ENCODE measurements around the gene MAP4K4. TPM values are rescaled to one million over a fixed set of nuclear protein-coding genes. Genes with fewer than 3 reads are reported as not detected.

MAP4K4 gene
- total and polyA plus RNA-seq, 2 of the 13 experiments (the other 11 are each of a cell fraction or from before 2014, with no cell fraction given), result 105 to 264 TPM

DNA sequence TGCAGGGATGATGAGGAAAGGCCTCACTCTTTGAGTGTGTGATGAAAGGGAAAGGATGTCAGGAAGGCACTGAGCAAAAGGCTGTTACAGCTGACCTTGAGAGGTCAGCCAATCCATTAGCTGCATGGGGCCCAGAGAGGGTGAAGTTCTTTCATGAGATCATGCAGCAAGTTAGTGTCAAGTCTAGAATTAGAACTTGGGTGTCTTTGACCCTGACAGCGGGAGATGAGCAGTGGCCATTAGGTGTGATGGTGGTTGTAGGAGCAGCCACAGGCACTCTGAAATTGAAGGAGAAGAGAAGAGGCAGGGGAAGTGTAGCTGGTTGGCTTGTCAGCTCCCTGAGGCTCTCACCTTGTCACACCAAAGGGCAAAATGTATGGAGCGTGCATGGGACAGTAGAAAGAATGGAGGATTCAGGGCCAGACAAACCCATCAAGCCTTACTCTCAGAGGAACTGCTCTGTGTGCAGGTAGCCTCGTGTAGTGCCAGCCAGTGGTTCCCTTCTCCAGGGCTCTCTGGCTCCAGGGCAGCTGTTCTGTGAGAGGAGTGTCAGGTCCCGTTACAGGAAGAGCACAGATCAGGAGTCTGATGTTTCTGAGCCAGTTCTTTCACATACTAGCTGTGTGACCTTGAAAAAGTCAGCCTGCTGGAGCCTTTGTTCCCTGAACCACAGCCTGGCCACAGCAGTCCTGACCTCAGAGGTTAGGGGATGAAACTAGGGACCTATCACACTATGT lies 35.9 kb downstream of the MAP4K4 start (continued):
- TF ChIP-seq, protein P1, sequence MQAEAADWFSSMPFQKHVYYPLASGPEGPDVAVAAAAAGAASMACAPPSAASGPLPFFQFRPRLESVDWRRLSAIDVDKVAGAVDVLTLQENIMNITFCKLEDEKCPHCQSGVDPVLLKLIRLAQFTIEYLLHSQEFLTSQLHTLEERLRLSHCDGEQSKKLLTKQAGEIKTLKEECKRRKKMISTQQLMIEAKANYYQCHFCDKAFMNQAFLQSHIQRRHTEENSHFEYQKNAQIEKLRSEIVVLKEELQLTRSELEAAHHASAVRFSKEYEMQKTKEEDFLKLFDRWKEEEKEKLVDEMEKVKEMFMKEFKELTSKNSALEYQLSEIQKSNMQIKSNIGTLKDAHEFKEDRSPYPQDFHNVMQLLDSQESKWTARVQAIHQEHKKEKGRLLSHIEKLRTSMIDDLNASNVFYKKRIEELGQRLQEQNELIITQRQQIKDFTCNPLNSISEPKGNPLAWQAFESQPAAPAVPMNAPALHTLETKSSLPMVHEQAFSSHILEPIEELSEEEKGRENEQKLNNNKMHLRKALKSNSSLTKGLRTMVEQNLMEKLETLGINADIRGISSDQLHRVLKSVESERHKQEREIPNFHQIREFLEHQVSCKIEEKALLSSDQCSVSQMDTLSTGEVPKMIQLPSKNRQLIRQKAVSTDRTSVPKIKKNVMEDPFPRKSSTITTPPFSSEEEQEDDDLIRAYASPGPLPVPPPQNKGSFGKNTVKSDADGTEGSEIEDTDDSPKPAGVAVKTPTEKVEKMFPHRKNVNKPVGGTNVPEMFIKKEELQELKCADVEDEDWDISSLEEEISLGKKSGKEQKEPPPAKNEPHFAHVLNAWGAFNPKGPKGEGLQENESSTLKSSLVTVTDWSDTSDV (CRISPR knock-in tag; IDR thresholded peaks at IDR 0.05), result no peak
- TF ChIP-seq, protein P2, sequence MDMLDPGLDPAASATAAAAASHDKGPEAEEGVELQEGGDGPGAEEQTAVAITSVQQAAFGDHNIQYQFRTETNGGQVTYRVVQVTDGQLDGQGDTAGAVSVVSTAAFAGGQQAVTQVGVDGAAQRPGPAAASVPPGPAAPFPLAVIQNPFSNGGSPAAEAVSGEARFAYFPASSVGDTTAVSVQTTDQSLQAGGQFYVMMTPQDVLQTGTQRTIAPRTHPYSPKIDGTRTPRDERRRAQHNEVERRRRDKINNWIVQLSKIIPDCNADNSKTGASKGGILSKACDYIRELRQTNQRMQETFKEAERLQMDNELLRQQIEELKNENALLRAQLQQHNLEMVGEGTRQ (IDR thresholded peaks at IDR 0.05; ENCODE audit: low read depth, low read length), result no peak
- TF ChIP-seq, protein P2 (CRISPR knock-in tag; IDR thresholded peaks at IDR 0.05; ENCODE audit: borderline replicate concordance), result no peak
- peak; percentile 25; the same call in 1 of the 2 replicates for TF ChIP-seq MXD4 (CRISPR knock-in tag; IDR thresholded peaks at IDR 0.05)
- peak; percentile 70 for TF ChIP-seq POLR2AphosphoS5 (IDR thresholded peaks at IDR 0.05; ENCODE audit: low read depth, low read length)
- TF ChIP-seq, protein P3, sequence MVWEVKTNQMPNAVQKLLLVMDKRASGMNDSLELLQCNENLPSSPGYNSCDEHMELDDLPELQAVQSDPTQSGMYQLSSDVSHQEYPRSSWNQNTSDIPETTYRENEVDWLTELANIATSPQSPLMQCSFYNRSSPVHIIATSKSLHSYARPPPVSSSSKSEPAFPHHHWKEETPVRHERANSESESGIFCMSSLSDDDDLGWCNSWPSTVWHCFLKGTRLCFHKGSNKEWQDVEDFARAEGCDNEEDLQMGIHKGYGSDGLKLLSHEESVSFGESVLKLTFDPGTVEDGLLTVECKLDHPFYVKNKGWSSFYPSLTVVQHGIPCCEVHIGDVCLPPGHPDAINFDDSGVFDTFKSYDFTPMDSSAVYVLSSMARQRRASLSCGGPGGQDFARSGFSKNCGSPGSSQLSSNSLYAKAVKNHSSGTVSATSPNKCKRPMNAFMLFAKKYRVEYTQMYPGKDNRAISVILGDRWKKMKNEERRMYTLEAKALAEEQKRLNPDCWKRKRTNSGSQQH (CRISPR knock-in tag; IDR thresholded peaks at IDR 0.05; ENCODE audit: low read depth), result no peak
- no peak for TF ChIP-seq XBP1 (CRISPR knock-in tag; IDR thresholded peaks at IDR 0.05)
- TF ChIP-seq, protein P4, sequence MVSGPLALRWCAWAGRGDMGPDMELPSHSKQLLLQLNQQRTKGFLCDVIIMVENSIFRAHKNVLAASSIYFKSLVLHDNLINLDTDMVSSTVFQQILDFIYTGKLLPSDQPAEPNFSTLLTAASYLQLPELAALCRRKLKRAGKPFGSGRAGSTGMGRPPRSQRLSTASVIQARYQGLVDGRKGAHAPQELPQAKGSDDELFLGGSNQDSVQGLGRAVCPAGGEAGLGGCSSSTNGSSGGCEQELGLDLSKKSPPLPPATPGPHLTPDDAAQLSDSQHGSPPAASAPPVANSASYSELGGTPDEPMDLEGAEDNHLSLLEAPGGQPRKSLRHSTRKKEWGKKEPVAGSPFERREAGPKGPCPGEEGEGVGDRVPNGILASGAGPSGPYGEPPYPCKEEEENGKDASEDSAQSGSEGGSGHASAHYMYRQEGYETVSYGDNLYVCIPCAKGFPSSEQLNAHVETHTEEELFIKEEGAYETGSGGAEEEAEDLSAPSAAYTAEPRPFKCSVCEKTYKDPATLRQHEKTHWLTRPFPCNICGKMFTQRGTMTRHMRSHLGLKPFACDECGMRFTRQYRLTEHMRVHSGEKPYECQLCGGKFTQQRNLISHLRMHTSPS (CRISPR knock-in tag; IDR thresholded peaks at IDR 0.05; ENCODE audit: low read depth), result peak; percentile 64; the same call in 1 of the 2 replicates
- no peak; the same call in 1 of the 2 replicates for TF ChIP-seq ZNF256 (CRISPR knock-in tag; conservative IDR thresholded peaks at IDR 0.05)
- 0 out of 2 replicates have a peak, but pooled peaks have one; percentile 53 for TF ChIP-seq KDM4B (CRISPR knock-in tag; IDR thresholded peaks at IDR 0.05)
- TF ChIP-seq PHF21A (CRISPR knock-in tag; IDR thresholded peaks at IDR 0.05), result peak; percentile 76
- peak; percentile 39; the same call in 1 of the 2 replicates for TF ChIP-seq ZNF629 (CRISPR knock-in tag; conservative IDR thresholded peaks at IDR 0.05)
- TF ChIP-seq, protein P5, sequence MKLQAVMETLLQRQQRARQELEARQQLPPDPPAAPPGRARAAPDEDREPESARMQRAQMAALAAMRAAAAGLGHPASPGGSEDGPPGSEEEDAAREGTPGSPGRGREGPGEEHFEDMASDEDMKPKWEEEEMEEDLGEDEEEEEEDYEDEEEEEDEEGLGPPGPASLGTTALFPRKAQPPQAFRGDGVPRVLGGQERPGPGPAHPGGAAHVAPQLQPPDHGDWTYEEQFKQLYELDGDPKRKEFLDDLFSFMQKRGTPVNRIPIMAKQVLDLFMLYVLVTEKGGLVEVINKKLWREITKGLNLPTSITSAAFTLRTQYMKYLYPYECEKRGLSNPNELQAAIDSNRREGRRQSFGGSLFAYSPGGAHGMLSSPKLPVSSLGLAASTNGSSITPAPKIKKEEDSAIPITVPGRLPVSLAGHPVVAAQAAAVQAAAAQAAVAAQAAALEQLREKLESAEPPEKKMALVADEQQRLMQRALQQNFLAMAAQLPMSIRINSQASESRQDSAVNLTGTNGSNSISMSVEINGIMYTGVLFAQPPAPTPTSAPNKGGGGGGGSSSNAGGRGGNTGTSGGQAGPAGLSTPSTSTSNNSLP (IDR thresholded peaks at IDR 0.05; ENCODE audit: low read depth, low read length), result no peak
- TF ChIP-seq SNAPC2 (CRISPR knock-in tag; IDR thresholded peaks at IDR 0.05), result peak; percentile 63; the same call in 1 of the 2 replicates
- no peak for TF ChIP-seq ZNF724P (CRISPR knock-in tag; IDR thresholded peaks at IDR 0.05; ENCODE audit: borderline replicate concordance)
- no peak for TF ChIP-seq ZNF775 (CRISPR knock-in tag; IDR thresholded peaks at IDR 0.05; ENCODE audit: borderline replicate concordance)
- TF ChIP-seq, protein P6, sequence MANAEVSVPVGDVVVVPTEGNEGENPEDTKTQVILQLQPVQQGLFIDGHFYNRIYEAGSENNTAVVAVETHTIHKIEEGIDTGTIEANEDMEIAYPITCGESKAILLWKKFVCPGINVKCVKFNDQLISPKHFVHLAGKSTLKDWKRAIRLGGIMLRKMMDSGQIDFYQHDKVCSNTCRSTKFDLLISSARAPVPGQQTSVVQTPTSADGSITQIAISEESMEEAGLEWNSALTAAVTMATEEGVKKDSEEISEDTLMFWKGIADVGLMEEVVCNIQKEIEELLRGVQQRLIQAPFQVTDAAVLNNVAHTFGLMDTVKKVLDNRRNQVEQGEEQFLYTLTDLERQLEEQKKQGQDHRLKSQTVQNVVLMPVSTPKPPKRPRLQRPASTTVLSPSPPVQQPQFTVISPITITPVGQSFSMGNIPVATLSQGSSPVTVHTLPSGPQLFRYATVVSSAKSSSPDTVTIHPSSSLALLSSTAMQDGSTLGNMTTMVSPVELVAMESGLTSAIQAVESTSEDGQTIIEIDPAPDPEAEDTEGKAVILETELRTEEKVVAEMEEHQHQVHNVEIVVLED (CRISPR knock-in tag; IDR thresholded peaks at IDR 0.05; ENCODE audit: borderline replicate concordance), result no peak
